ENCODE data around the gene USF2.

The USF2 gene

GRCh38 chr19:35246466-35247092, 22.2 kb upstream of the USF2 start:
- DNase-seq, result no peak

DNA sequence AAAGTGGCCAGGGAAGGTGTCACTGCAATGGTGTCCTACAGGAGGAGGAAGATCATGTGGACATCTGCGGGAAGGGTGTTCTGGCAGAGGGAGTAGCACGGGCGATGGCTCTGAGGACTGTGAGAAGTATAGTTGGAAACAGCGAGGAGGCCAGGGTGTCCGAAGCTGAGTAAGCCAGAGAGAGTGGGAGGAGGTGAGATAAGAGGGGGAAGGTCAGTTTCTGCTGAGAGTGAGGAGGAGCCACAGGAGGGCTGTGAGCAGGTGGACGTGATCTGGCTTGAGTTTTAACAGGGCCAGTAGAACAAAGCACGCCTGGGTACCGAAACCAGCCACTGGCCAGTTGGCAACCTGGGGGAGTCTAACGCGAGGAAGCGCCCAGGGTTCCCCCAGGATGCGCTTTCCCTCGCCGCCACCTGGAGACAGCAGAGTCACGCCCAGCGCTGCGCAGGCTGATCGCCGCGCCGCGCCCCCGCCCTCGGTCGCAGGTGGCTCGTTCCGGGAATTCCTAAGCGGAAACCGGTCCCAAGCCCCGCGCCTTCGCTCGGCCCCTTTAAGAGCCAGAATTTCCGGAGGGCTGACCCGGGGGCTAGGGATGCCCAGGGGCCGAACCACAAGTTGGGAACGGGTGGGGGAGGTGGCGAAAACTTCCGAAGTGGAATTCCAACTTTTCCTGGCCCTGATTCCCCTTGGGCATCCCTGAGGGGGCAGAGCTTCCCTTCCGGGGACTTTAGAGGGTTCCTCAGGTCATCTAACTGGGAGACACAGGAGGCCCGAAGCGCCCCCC, 21.0 kb upstream of the USF2 start:
- DNase-seq, result peak; percentile 79

DNA sequence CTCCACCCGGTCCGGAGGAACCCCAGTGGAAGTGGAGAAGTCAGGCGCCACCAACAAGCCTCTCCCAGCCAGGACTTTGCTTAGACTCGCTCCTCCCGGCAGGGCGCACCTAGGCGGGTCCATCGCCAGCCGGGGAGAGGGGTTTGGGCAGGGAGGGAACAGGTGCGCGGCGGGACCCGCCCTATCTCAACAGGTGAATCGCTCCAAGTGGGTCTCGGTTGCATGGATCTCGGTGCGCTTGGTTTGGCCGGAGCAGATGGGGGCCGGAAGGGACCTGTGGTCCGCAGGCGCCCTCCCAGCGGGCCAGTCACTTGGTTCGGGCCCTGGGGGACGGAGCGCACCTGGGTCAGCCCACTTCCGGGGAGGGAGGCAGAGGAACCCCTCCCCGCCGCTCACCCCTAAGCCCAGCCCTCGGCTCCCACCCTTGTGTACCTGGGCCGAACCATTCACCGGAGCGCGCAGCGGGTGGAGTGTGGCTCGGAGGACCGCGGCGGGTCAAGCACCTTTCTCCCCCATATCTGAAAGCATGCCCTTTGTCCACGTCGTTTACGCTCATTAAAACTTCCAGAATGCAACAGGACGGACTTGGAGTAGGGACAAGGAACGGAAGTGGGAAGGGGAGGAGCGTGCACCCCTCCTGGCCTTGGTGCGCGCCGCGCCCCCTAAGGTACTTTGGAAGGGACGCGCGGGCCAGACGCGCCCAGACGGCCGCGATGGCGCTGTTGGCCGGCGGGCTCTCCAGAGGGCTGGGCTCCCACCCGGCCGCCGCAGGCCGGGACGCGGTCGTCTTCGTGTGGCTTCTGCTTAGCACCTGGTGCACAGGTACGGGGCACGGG, 20.2 kb upstream of the USF2 start, which contains the start of gene LSR:
LSR (plus strand) TSS at position 693 of the 836 bp plus-strand sequence; CDS start at position 714, 21 bp downstream.
- peak; percentile 92 for DNase-seq

- no peak for DNase-seq
Measured at GRCh38 chr19:35249146-35249847, 19.5 kb upstream of the USF2 start.

DNA sequence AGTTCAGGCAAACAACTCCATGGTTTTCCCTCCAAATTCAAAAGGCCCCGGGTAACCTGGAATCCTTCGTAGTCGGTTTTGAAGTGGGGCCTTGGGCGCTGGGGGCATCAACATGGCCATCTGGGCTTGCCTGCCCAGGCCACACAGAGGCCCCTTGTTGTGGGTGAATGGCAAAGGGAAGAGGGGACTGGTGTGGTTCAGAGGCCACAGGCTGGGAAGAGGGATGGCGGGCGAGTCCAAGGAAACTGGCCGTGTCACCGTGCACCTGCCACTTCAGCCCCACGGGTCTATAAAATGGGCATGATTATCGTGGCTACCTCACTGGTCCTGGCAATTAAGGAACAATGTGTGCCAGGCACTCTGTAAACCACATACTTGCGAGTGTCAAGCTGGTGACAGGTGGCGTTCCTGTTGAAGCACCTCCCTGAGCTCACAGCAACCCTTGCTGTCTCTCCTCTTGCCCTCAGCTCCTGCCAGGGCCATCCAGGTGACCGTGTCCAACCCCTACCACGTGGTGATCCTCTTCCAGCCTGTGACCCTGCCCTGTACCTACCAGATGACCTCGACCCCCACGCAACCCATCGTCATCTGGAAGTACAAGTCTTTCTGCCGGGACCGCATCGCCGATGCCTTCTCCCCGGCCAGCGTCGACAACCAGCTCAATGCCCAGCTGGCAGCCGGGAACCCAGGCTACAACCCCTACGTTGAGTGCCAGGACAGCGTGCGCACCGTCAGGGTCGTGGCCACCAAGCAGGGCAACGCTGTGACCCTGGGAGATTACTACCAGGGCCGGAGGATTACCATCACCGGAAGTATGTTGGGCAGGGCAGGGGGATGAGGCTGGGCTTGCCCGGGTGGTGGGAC, 18.7 kb upstream of the USF2 start:
- DNase-seq, result no peak

DNA sequence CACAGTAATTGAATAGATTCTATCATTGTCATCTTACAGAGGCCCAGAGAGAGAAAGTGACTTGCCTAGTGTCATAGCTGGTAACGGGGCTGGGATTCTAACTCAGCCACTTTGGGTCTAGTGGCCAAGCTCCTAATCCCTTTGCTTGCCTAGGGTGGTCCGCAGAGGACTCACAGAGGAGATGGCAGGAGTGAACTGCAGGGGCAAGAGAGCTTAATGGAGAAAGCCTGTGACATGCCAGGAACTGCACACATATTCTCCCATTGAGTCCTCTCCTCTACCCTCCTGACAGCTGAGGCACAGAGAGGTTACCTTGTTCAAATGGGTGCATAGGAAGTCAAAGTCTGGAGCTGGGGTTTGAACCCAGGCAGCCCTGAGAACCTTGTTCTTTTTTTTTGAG, 17.3 kb upstream of the USF2 start:
- DNase-seq, result no peak

GRCh38 chr19:35253316-35254286, 15.2 kb upstream of the USF2 start:
- DNase-seq, result no peak

DNA sequence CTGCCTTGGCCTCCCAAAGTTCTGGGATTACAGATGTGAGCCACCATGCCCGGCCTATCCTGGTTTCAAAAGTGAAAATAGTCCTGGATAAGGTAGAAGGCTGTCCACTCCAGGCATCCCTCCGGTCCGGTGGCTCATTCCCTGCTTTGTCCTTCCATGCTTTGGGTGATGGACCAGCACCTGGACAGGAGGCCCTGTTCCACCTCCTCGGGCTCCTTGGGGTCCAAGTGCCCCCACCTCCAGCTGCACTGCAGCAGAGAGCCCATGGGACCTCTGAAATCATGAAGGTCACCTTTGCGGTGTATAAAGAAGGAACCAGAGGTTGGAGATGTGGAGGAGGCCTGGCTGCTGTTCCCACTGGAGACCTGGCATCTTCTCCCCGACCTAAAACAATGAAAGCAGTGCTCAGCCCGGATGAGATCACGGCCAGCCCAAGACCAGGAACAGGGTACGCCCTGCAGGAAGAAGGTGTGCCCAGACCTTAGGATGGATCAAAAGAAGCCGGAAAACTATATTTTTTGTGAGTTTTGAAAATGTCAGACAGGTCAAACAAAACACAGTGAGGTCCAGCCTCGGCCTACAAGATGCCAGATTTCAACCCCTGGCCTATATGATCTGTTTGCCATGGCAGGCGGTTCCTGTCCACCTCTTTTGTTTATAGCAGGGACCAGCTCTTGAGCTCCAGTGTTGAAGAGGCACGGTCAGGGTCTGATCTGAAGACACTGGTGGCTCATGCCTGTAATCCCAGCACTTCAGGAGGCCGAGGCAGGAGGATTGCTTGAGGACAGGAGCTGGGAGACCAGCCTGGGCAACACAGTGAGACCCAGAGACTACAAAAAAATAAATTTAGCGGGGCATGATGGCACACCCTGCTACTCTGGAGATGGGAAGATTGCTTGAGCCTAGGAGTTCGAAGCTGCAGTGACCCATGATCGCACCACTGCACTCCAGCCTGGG, 14.1 kb upstream of the USF2 start:
- DNase-seq, result no peak

DNA sequence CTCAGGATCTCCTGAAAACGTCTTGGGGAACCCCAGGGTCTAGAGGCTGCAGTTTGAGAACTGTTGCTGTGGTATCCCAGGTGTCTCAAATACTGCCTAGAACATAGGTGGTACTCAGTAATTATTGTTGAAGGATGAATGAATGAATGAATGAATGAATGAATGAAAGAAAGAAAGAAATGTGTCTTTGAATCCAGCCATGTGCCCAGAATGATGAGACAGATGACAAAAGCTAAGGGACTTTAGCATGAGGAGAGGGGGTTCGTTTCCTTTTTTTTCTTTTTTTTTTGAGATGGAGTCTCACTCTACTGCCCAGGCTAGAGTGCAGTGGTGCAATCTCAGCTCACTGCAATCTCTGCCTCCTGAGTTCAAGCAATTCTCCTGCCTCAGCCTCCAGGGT, 12.2 kb upstream of the USF2 start:
- DNase-seq, result no peak

DNA sequence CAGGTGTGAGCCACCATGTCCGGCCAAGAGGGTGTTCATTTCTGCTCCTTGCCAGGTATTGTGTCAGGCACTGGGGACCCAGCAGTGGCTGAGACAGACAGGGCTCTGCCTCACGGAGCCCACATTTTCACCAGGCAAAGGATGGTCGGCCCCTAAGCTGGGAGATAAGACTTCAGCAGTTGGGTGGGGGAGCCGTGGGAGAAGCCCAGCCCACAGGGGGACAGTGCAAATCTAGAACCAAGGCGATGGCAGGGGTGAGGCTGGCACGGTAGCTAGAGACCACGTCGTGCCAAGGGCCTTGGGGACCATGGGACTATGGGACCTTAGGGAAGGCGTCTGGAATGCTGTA, 11.7 kb upstream of the USF2 start:
- no peak for DNase-seq

- no peak for DNase-seq
Measured at GRCh38 chr19:35260694-35261304, 8.0 kb upstream of the USF2 start.

DNA sequence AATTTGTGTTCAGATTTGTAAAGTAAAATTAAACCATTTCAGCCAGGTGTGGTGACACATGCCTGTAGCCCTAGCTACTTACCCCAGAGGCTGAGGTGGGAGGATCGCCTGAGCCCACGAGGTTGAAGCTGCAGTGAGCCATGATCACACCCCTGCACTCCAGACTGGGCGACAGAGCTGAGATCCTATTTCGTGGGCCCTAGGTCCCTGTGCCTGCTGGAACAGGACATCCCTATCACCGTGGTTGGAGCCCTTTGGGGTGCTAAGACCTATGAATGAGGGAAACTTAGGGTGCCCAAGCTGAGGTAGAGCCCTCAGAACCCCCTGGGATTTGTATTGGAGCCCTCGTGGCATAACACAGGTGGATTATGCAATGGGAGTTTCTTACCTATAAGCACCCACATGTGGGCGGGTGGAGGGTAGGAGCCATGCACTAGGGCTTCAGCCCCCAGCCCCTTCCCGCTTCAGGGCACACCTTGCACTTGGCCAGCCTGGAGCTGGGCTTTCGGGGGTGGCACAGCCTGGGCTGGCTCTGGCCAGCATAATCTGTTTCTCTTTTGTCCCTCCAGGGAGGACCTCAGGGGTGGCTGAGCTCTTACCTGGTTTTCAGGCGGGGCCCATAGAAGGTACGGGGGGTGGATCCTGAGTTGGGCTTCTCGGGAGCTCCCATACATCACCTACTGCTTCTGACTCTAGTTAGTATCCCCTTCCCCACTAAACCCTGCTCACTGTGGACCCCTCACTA, 7.2 kb upstream of the USF2 start:
- no peak for DNase-seq

- DNase-seq, result no peak
Measured at GRCh38 chr19:35262101-35262761, 6.5 kb upstream of the USF2 start.

DNA sequence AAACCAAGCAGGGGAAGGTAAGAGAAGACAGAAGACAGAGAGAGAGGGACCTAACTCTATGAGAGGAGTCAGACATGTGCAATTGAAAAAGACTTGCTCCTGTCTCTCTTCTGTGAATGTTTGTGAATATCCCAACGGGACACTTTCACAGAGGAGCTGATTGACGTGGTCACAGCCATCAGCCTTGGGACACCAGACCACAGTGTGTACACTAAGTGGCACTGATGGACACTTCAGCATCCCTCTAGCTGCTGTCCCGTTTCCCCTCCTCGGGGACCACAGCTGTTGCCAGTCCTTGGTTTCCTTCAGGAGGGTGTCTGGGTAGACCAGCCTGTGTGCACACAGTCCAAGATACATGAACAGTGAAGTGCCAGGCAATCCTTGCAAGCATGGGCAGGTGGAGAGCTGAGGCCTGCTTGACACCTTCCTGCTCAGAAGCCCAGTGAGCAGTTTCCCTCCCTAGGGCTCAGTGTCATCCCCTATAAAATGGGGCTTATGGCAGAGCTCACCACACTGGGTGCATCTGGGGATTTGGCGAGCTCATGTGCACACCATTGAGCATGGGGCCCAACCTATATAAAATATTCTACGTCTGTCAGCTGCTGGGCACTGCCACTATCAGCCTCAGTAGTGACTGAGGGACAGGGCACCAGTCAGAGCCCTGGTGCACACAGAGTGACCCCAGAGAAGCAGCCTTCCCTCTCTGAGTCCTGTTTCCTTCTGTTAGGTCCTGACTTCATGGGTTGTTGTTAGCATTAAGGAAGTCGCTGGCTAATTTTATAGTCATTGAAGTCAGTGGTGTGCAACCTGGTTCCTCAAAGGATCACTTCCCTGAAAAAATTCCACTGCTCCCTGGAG, 4.3 kb upstream of the USF2 start:
- DNase-seq, result peak; percentile 15

GRCh38 chr19:35265126-35265899, 3.4 kb upstream of the USF2 start:
- peak; percentile 3 for DNase-seq
